Esophagus muscularis mucosa (tissue), 3 donors: ENCODE measurements around the gene CDH19.

Experiments used
- CTCF ChIP-seq, 3 experiments: fragments of 200-600 bp in 2 of 3; fragments of 450-650 bp in 1 of 3; sonication (generic) in 2 of 3; IDR thresholded peaks; one replicate each; pipeline ENCODE4 v1.5.1; 2017 to 2019; ENCODE audit warnings: antibody characterized with exemption in 3 of 3, mild to moderate bottlenecking in 2 of 3, moderate library complexity in 1 of 3
- POLR2A ChIP-seq: fragments of 450-650 bp; IDR thresholded peaks from one replicate; pipeline ENCODE4 v1.6.1; 2017; ENCODE audit warnings: antibody characterized with exemption, moderate library complexity, mild to moderate bottlenecking, low read depth
- POLR2AphosphoS5 ChIP-seq, 2 donors: sonication (generic); formaldehyde crosslinking; IDR thresholded peaks; one replicate each; pipeline ENCODE4 v1.6.1; 2017; ENCODE audit warnings: antibody characterized with exemption in 2 of 2

GRCh38 chr18:66560094-66560493 lies 43.8 kb downstream of the CDH19 start:
- TF ChIP-seq CTCF (IDR thresholded peaks at IDR 0.05): peak in 1 of 3 experiments; percentile 18
- TF ChIP-seq POLR2A: no peak
- TF ChIP-seq POLR2AphosphoS5 (IDR thresholded peaks at IDR 0.05): no peak
